Measurements from ENCODE around the gene MAPK12.

The MAPK12 gene

DNA sequence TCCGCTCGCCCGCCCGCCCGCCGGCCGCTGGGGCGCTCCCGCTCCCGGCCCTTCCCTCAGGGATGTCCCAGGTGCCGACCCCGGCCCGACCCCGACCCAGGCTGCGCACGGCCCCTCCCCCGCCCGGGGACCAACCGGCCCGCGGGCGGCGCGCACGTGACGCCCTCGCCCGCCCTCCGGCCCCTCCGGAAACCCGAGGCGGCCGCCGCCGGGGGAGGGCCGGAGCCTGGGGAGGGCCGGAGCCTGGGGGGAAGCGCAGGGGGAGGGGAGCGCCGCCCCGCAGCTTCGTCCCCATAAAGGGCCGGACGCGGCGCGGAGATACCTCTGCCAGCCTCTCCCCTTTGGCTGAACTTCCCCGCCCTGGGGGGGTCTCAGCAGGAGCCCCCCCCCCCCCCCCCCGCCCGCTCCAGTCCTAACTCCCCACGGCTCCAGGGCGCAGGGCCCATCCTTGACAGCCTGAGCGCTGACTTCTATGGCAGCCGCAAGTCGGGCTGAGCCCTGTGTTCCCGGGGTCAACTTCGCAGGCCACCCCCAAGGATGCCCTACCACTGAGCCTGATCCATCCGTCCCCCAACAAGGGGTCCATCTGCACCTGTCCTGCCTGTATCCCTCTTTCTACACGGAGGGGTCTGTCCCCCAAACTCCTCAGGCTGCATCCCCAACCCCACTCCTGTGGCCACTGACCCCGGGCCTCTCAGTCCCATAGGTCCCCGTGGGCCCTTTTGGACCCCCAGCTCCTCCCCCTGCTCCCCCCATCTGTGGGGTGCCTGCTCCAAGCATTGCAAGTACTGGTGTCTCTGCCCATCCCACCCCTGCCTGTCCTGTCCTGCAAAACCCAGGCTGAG lies at the start of gene MAPK12:
Gene MAPK12 (minus strand): TSS at position 69 of the 845 bp plus-strand sequence. CDS start 174 bp downstream, outside the sequence.
- H3K4me3 ChIP-seq (ENCODE audit: low read depth, low read length) = peak within 1 kb of the TSS; percentile 64
- DNase-seq (ENCODE audit: low read depth) = no peak

DNA sequence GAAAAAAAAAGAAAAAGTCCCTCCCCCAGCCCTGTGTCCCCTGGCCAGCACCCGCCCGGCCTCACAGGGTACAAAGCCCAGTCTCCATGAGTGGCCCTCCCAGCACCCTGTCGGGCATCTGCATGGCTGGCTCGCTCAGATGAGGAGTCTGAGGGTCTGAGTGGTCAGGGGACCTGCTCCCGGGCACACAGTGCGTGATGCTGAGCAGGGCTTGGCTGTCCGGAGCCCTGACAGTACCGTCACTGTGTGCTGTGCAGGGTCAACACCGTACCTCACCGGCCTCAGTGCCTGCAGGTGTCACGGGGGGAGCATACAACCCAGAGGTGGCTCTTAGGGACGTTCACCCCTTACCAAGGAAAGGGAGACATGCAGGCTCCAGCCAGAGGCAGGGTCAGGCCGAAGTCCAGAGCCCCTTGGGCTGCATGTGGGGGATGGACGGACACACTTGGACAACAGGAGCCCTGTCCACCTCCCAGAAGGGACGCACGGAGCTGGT lies 49.5 kb upstream of the MAPK12 start:
- DNase-seq (ENCODE audit: low read depth) = no peak
- no peak overlapping the region for H3K4me3 ChIP-seq (ENCODE audit: low read depth, low read length)
- TF ChIP-seq, protein P1, sequence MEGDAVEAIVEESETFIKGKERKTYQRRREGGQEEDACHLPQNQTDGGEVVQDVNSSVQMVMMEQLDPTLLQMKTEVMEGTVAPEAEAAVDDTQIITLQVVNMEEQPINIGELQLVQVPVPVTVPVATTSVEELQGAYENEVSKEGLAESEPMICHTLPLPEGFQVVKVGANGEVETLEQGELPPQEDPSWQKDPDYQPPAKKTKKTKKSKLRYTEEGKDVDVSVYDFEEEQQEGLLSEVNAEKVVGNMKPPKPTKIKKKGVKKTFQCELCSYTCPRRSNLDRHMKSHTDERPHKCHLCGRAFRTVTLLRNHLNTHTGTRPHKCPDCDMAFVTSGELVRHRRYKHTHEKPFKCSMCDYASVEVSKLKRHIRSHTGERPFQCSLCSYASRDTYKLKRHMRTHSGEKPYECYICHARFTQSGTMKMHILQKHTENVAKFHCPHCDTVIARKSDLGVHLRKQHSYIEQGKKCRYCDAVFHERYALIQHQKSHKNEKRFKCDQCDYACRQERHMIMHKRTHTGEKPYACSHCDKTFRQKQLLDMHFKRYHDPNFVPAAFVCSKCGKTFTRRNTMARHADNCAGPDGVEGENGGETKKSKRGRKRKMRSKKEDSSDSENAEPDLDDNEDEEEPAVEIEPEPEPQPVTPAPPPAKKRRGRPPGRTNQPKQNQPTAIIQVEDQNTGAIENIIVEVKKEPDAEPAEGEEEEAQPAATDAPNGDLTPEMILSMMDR (IDR thresholded peaks at IDR 0.05; ENCODE audit: low read depth, low read length, missing control alignments) = no peak

More for the DNA sequence above, at the start of gene MAPK12:
- TF ChIP-seq, protein P1 (IDR thresholded peaks at IDR 0.05; ENCODE audit: low read depth, low read length, missing control alignments) = no peak

DNA sequence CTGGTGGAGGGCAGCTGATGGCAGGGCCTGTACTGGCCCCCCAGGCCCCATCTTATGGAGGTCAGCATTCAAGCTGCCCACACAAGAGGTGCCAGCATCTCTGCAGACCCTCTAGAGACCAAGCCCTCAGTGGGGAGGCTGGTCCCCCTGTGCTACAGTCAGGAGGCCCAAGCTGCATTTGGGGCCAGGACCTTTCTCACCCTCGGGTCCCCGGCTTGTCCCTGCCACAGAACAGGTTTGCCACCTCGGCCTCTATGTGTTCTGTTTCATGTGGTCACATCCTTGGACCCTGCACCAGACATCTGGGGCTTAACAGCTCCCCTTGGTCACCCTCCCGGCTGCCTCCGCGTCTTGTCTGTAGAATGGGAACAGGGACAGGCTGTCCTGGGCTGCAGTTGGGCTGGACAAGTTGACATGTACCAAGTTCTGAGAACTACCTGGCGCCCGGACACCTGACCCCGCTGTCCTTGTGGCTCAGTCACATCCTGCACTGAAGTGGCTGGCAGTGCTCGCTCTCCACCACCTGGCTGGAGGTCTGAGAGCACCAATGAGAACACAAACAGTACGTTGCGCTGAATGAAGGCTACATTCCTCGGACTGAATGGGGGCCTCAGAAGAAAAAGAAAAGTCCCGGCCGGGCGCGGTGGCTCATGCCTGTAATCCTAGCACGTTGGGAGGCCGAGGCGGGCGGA lies 48.7 kb upstream of the MAPK12 start:
- no peak overlapping the region for H3K4me3 ChIP-seq (ENCODE audit: low read depth, low read length)
- TF ChIP-seq, protein P1 (IDR thresholded peaks at IDR 0.05; ENCODE audit: low read depth, low read length, missing control alignments) = no peak
- no peak for DNase-seq (ENCODE audit: low read depth)

DNA sequence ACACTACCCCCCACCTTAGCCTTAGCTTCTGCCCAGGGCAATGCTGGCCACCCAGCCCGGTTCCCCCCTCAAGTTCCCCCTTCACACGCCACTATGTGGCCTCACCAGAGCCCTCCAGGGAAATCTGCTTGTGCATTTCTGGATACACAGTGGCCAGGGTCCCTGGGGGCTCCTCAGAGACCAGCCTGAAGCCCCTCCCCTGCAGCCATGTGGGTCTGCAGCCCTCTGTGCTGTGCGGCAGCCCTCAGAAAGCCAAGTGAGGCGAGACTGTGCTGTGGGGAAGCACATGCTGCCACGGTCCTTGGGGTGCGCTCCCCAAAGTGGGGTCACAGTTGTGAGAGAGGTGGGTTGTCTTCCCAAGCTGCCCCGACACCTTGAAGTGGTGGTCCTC lies 48.1 kb upstream of the MAPK12 start:
- no peak overlapping the region for H3K4me3 ChIP-seq (ENCODE audit: low read depth, low read length)
- DNase-seq (ENCODE audit: low read depth) = no peak
- TF ChIP-seq, protein P1 (IDR thresholded peaks at IDR 0.05; ENCODE audit: low read depth, low read length, missing control alignments) = no peak

DNA sequence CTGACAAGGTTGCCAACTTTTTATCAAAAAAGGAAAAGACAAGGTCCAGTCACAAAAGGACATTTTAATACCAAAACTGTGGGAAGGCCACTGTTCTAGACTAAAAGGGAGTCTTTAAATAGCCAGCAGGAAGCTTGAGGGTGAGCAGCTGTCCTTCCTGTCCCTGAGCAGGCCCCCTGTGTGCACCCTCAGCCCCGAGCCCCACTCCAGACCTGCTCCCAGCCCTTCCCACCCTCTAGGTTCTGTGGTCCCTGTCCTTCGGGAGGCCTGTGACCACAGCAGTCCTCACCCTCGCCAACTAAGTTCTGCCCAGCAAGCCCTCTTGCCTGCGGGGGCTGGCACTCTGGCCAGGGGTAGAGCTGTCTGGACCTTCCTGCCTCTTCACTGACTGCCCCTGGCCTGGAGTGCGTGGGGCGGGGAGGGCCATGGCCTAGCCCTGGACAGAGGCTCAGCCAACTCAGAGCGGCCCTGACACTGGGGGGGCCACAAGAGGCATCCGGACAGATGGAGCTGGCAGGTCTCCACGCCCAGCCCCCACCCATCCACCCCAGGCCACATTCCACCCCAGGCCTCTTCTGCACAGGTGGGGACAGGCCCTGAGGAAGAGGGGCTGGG lies 47.6 kb upstream of the MAPK12 start:
- no peak for DNase-seq (ENCODE audit: low read depth)
- H3K4me3 ChIP-seq (ENCODE audit: low read depth, low read length) = no peak overlapping the region
- TF ChIP-seq, protein P1 (IDR thresholded peaks at IDR 0.05; ENCODE audit: low read depth, low read length, missing control alignments) = no peak

DNA sequence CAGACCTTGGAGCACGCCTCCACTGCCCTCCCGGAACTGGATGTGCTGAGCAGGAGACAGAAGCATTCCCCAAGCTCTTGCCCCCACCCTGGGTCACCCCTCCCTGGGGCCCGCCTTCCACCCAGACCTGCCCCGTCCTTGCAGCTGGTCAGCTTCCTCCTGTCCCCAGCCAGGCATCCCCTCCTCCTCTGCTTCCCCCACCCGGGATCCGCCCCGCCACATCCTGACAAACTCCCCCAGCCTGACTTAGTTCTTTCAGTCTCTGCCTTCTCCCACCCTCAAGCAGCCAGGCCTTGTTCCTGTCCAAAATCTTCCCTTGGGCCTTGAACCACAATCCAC lies 47.1 kb upstream of the MAPK12 start:
- TF ChIP-seq, protein P1 (IDR thresholded peaks at IDR 0.05; ENCODE audit: low read depth, low read length, missing control alignments) = no peak
- no peak overlapping the region for H3K4me3 ChIP-seq (ENCODE audit: low read depth, low read length)
- no peak for DNase-seq (ENCODE audit: low read depth)

All from GM12864 (cell line).